HepG2 (cell line): ENCODE data around the gene SLCO3A1. TPM values are rescaled to one million over a fixed set of nuclear protein-coding genes. Genes with fewer than 3 reads are reported as not detected.

Experiments
- ATF6 ChIP-seq: sonication (generic); formaldehyde crosslinking; conservative IDR thresholded peaks from 2 replicates; pipeline ENCODE4 v1.4.0; 2020; ENCODE audit warnings: missing genetic modification reagents
- E2F2 ChIP-seq: sonication (generic); formaldehyde crosslinking; IDR thresholded peaks from 2 replicates; pipeline ENCODE4 v1.4.0; 2020; ENCODE audit warnings: missing genetic modification reagents, borderline replicate concordance
- SNAPC2 ChIP-seq: sonication (generic); formaldehyde crosslinking; IDR thresholded peaks from 2 replicates; pipeline ENCODE4 v1.8.1; 2022; ENCODE audit warnings: mild to moderate bottlenecking, missing genetic modification reagents
- ZNF142 ChIP-seq: sonication (generic); formaldehyde crosslinking; IDR thresholded peaks from 2 replicates; pipeline ENCODE4 v1.4.0; 2020; ENCODE audit warnings: missing genetic modification reagents
- ZNF605 ChIP-seq: sonication (generic); formaldehyde crosslinking; IDR thresholded peaks from 2 replicates; pipeline ENCODE4 v1.8.0; 2022; ENCODE audit warnings: mild to moderate bottlenecking, missing genetic modification reagents
- polyA plus RNA-seq, 8 experiments: library from polyadenylated mRNA; depleted of rRNA in 3 of 8; stranded (reverse) in 7 of 8; unstranded in 1 of 8; fragments of >200 nt; fragmentation: Illumina TruSeq in 4 of 8; extraction: Trizol in 4 of 8; gene quantifications; 2 replicates each; pipeline versions ENCODE4 v1.2.1 to v1.2.3, GENCODE V29; 2011 to 2016; ENCODE audit warnings: low read depth in 4 of 8, missing spikeins in 1 of 8, mixed read lengths in 1 of 8; ENCODE audit not compliant: insufficient read depth in 1 of 8
- total RNA-seq, 5 experiments: library from RNA; depleted of rRNA; stranded (reverse); fragments of >200 nt; fragmentation: Illumina TruSeq; extraction: Trizol; gene quantifications; 2 replicates each; pipeline ENCODE4 v1.2.3, GENCODE V29; 2016; ENCODE audit warnings: low read depth in 1 of 5

SLCO3A1 gene
- total and polyA plus RNA-seq, 2 of the 13 experiments (the other 11 are each of a cell fraction or from before 2014, with no cell fraction given) = 0.02 TPM; not detected in 1

- TF ChIP-seq ATF6 (CRISPR knock-in tag) = no peak
- no peak for TF ChIP-seq ZNF605 (CRISPR knock-in tag)
- TF ChIP-seq SNAPC2 (CRISPR knock-in tag) = no peak
- TF ChIP-seq E2F2 = no peak
- TF ChIP-seq ZNF142 = no peak
- TF ChIP-seq, all 625 proteins: peak for 0
Measured at GRCh38 chr15:91940496-91941381, 87.2 kb downstream of the SLCO3A1 start (continued).
